Neutrophil (primary cell): ENCODE data around the gene PLBD2.

ENCODE experiments used
- H3K27ac ChIP-seq: fragments of 200-600 bp; sonication (generic); 2 replicates; pipeline ENCODE4 v1.5.1; 2016; ENCODE audit warnings: mild to moderate bottlenecking, moderate library complexity
- H3K27me3 ChIP-seq: fragments of 200-600 bp; sonication (generic); 2 replicates; pipeline ENCODE4 v1.6.0; 2016; ENCODE audit warnings: mild to moderate bottlenecking
- H3K36me3 ChIP-seq: fragments of 200-600 bp; sonication (generic); 2 replicates; pipeline ENCODE4 v1.5.1; 2017
- H3K4me1 ChIP-seq, 2 experiments: fragments of 200-600 bp in 1 of 2; sonication (generic) in 1 of 2; 1 replicate in 1 of 2; 2 replicates in 1 of 2; pipeline versions ENCODE4 v1.5.1 to v1.6.1; 2013 to 2016; ENCODE audit warnings: low read depth in 1 of 2, low read length in 1 of 2, mild to moderate bottlenecking in 1 of 2, moderate library complexity in 1 of 2; ENCODE audit not compliant: control insufficient read depth in 1 of 2, insufficient read depth in 1 of 2
- H3K4me3 ChIP-seq, 2 experiments: fragments of 200-600 bp in 1 of 2; sonication (generic) in 1 of 2; 1 replicate in 1 of 2; 2 replicates in 1 of 2; pipeline ENCODE4 v1.5.1; 2013 to 2016; ENCODE audit warnings: low read depth in 1 of 2, low read length in 1 of 2, mild to moderate bottlenecking in 1 of 2, moderate library complexity in 1 of 2
- H3K9me3 ChIP-seq: fragments of 200-600 bp; sonication (generic); 2 replicates; pipeline ENCODE4 v1.5.1; 2016
- CTCF ChIP-seq: fragments of 200-600 bp; sonication (generic); IDR thresholded peaks from 2 replicates; pipeline ENCODE4 v1.5.1; 2016; ENCODE audit warnings: antibody characterized with exemption

The PLBD2 gene

GRCh38 chr12:113403435-113404415, 45.3 kb downstream of the PLBD2 start, which contains the start of gene SDS:
SDS (minus strand) TSS chr12:113403887; CDS start chr12:113399708, 4,179 bp downstream.
- Histone ChIP-seq H3K4me1 (peaks cover 0 to 9% of the 10 kb centered on the region in 2 experiments), H3K27ac (no peak within 1 kb of the TSS), H3K9me3 (no peaks in the 10 kb centered on the region)

DNA sequence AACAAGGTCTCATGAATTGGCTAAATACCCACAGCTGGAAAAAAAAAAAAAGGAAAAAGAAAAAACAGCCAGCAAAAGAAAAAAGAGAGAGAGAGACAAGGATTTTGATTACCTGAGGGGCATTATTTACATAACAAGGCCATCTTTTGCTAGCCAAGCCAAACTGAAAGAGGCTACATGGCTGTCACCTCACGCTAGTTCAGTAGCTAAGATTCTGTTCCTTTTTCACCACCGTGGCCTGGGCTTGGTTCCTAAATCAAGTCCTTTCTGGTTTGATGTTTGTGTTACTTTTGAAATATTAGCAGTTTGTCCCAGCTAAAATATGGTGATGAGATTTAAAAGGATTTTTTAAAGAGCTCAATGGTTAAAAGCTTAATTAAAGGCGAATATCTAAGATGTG, 47.3 kb downstream of the PLBD2 start:
- Histone ChIP-seq H3K9me3 (no peaks in the 10 kb centered on the region), H3K27me3 (no peaks in the 10 kb centered on the region), H3K36me3 (no peaks in the 10 kb centered on the region), H3K27ac (no peak overlapping the region), H3K4me1 (peaks cover 0 to 9% of the 10 kb centered on the region in 2 experiments), H3K4me3 (no peak overlapping the region)
- TF ChIP-seq CTCF = no peak

More at GRCh38 chr12:113403435-113404415, 45.3 kb downstream of the PLBD2 start, which contains the start of gene SDS:
- Histone ChIP-seq H3K36me3 (no peaks in the 10 kb centered on the region), H3K27me3 (no peaks in the 10 kb centered on the region), H3K4me3 (no peak within 1 kb of the TSS)
- no peak for TF ChIP-seq CTCF

DNA sequence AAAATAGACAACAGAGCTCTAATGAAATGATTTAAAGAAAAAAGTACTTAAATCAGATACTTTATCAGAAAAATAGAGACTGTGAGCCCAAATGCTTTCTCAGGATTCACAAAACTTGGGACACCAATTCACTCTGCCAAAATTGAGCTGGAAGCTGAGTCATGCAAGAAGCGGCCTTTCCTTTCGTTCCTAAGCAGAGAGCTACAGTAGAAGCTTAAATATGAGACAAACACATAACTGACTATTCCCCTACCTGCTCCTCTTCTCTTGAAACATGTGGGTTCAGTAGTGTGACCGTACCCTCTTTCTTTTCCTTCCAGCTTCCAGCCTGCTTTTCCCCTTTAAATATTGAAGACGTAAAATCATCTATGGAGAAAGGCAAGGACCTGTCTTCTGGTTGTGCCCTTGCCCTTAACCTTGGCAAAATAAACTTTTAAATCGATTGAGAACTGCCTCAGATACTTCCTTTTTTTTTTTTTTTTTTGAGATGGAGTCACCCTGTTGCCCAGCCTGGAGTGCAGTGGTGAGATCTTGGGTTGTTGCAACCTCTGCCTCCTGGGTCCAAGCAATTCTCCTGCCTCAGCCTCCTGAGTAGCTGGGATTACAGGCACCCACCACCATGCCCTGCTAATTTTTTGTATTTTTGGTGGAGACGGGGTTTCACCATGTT, 49.7 kb downstream of the PLBD2 start:
- no peaks in the 10 kb centered on the region for H3K36me3 ChIP-seq
- H3K27me3 ChIP-seq = no peaks in the 10 kb centered on the region
- no peak overlapping the region for H3K27ac ChIP-seq
- no peak for TF ChIP-seq CTCF
- H3K9me3 ChIP-seq = no peaks in the 10 kb centered on the region
- no peak overlapping the region for H3K4me3 ChIP-seq
- peaks cover 0 to 9% of the 10 kb centered on the region in 2 experiments for H3K4me1 ChIP-seq

GRCh38 chr12:113408756-113409298, 50.4 kb downstream of the PLBD2 start:
- H3K27me3 ChIP-seq = no peaks in the 10 kb centered on the region
- TF ChIP-seq CTCF = no peak
- H3K36me3 ChIP-seq = no peaks in the 10 kb centered on the region
- no peak overlapping the region for H3K4me3 ChIP-seq
- H3K9me3 ChIP-seq = no peaks in the 10 kb centered on the region
- H3K4me1 ChIP-seq = peaks cover 0 to 4% of the 10 kb centered on the region in 2 experiments
- no peak overlapping the region for H3K27ac ChIP-seq

DNA sequence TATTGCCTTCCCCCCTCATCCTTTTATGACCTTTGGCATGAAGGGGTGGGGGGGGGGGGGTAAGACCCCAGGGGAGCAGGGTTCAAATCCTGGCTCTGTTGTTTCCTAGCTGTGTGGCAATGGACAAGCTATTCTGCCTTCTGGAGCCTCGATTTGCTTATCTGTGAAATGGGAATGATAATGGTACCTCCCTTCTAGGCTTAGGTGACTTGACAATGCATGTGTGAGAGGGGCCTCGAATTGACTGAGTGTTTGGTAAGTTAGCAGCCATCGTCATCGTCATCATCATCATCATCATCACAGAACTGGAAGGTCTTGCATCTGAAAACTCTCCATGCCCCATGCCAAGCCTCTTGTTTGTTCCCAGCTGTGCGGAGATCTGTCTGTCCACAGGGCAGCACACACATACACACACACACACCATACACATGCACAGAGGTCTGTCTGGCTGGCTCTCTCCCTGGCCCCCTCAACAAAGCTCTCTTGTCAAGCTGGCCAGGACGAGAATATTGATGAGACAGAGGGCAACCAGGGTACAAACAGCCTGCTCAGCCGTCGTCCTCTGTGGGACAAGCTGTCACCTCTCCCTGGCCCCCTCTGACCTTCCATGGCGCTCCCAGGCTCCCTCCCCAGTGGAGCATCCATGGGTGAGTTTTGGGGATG, 51.2 kb downstream of the PLBD2 start:
- Histone ChIP-seq H3K9me3 (no peaks in the 10 kb centered on the region), H3K27me3 (no peaks in the 10 kb centered on the region), H3K4me1 (no peaks in the 10 kb centered on the region), H3K4me3 (no peak overlapping the region), H3K36me3 (no peaks in the 10 kb centered on the region), H3K27ac (no peak overlapping the region)
- no peak for TF ChIP-seq CTCF
